ENCODE results near the gene TLR8. TPM values are rescaled to one million over a fixed set of nuclear protein-coding genes. Genes with fewer than 3 reads are reported as not detected.

Gene TLR8
- total RNA-seq, 2 experiments from 2014 or later: not detected

GRCh38 chrX:12891171-12891570 lies 15.2 kb upstream of the TLR8 start:
- BruUV-seq (replicated peaks): no TSS peak
- H3K4me1 ChIP-seq (ENCODE audit: insufficient read depth, low read length, poor library complexity, severe bottlenecking): peaks cover 72% of the 10 kb centered on the region
- H3K4me3 ChIP-seq (ENCODE audit: low read depth, low read length, poor library complexity, severe bottlenecking): peak overlapping the region; percentile 24
- H3K9me3 ChIP-seq (ENCODE audit: low read length): peaks cover 10% of the 10 kb centered on the region; the same call in 1 of the 2 replicates
- H2AFZ ChIP-seq (ENCODE audit: low read length): peak overlapping the region; percentile 0; the same call in 1 of the 2 replicates
- H3K79me2 ChIP-seq (ENCODE audit: insufficient read depth, low read depth, low read length): no peaks in the 10 kb centered on the region
- ChIA-PET CTCF (ENCODE audit: unreplicated experiment) (interaction anchor here (0.6 kb wide), 2 partner anchors 77 to 271 kb away, joined by 3 to 4 read pairs; no protein-coding TSS in a partner anchor), POLR2A (interaction anchor here (0.6 to 3.9 kb wide), 9 partner anchors 17 to 802 kb away, joined by 3 to 12 read pairs (median 4); partner anchors contain the start of gene TLR7)
- no peaks in the 10 kb centered on the region for H3K9me2 ChIP-seq (ENCODE audit: insufficient read depth, low read length)
- TF ChIP-seq EZH2phosphoT487 (IDR thresholded peaks at IDR 0.05; ENCODE audit: borderline replicate concordance, low read depth, low read length): no peak
- TF ChIP-seq CTCF (conservative IDR thresholded peaks at IDR 0.05; ENCODE audit: low read length): no peak
- H3K36me3 ChIP-seq (ENCODE audit: insufficient read depth, low read length): peaks cover 46% of the 10 kb centered on the region
- H3K4me2 ChIP-seq (ENCODE audit: low read length): peak overlapping the region; percentile 55
- intact Hi-C loops (cut with micrococcal nuclease; ENCODE audit: unreplicated experiment): loop anchor here (10.0 kb wide), 1 partner anchor 386 kb away; no protein-coding TSS in a partner anchor
- H3K27ac ChIP-seq (ENCODE audit: low read depth, low read length, poor library complexity, severe bottlenecking): peak overlapping the region; percentile 88
- DNase-seq (ENCODE audit: low spot score): no peak
- H4K20me1 ChIP-seq (ENCODE audit: insufficient read depth, low read length): no peaks in the 10 kb centered on the region

- CTCF ChIA-PET (ENCODE audit: unreplicated experiment): interaction anchor here (0.6 kb wide), 1 partner anchor 270 kb away, joined by 3 read pairs; no protein-coding TSS in a partner anchor
- DNase-seq (ENCODE audit: low spot score): peak; percentile 72
- H3K4me2 ChIP-seq (ENCODE audit: low read length): peak overlapping the region; percentile 55
- no peaks in the 10 kb centered on the region for H3K9me2 ChIP-seq (ENCODE audit: insufficient read depth, low read length)
- intact Hi-C loops (cut with micrococcal nuclease; ENCODE audit: unreplicated experiment): loop anchor here (1.0 to 10.0 kb wide), 3 partner anchors 24 to 387 kb away; no protein-coding TSS in a partner anchor
- H3K9me3 ChIP-seq (ENCODE audit: low read length): peaks cover 10% of the 10 kb centered on the region; the same call in 1 of the 2 replicates
- peak overlapping the region; percentile 88 for H3K27ac ChIP-seq (ENCODE audit: low read depth, low read length, poor library complexity, severe bottlenecking)
- no TSS peak for BruUV-seq (replicated peaks)
- H4K20me1 ChIP-seq (ENCODE audit: insufficient read depth, low read length): no peaks in the 10 kb centered on the region
- peaks cover 38% of the 10 kb centered on the region for H3K36me3 ChIP-seq (ENCODE audit: insufficient read depth, low read length)
- TF ChIP-seq EZH2phosphoT487 (IDR thresholded peaks at IDR 0.05; ENCODE audit: borderline replicate concordance, low read depth, low read length) (no peak), CTCF (conservative IDR thresholded peaks at IDR 0.05; ENCODE audit: low read length) (no peak)
- POLR2A ChIA-PET: interaction anchor here (0.6 to 3.9 kb wide), 8 partner anchors 14 to 801 kb away, joined by 3 to 12 read pairs (median 4); partner anchors contain the start of gene TLR7
- peak overlapping the region; percentile 19 for H3K4me3 ChIP-seq (ENCODE audit: low read depth, low read length, poor library complexity, severe bottlenecking)
- peaks cover 72% of the 10 kb centered on the region for H3K4me1 ChIP-seq (ENCODE audit: insufficient read depth, low read length, poor library complexity, severe bottlenecking)
- H2AFZ ChIP-seq (ENCODE audit: low read length): peak overlapping the region; percentile 46; the same call in 1 of the 2 replicates
- H3K79me2 ChIP-seq (ENCODE audit: insufficient read depth, low read depth, low read length): no peaks in the 10 kb centered on the region
Measured at GRCh38 chrX:12891915-12892506, 14.4 kb upstream of the TLR8 start.

Data from OCI-LY7 (cell line).